HL-60 (cell line): ENCODE data around the gene DAPP1.

ENCODE experiments used
- POLR2AphosphoS5 ChIP-seq: IDR thresholded peaks from 2 replicates; pipeline ENCODE4 v1.6.1; 2012; ENCODE audit warnings: low read depth
- REST ChIP-seq: IDR thresholded peaks from 2 replicates; pipeline ENCODE4 v1.6.1; 2012; ENCODE audit warnings: low read depth; ENCODE audit not compliant: insufficient replicate concordance
- SPI1 ChIP-seq: IDR thresholded peaks from 2 replicates; pipeline ENCODE4 v1.6.1; 2012; ENCODE audit warnings: low read depth, mild to moderate bottlenecking, borderline replicate concordance
- TF ChIP-seq, protein P1 (sequence below): IDR thresholded peaks from one replicate; pipeline ENCODE4 v1.5.1; 2011; ENCODE audit warnings: low read length, control low read depth, inconsistent platforms; ENCODE audit not compliant: insufficient read depth

GRCh38 chr4:99790796-99791617, 25.6 kb upstream of the DAPP1 start:
- TF ChIP-seq, protein P1, sequence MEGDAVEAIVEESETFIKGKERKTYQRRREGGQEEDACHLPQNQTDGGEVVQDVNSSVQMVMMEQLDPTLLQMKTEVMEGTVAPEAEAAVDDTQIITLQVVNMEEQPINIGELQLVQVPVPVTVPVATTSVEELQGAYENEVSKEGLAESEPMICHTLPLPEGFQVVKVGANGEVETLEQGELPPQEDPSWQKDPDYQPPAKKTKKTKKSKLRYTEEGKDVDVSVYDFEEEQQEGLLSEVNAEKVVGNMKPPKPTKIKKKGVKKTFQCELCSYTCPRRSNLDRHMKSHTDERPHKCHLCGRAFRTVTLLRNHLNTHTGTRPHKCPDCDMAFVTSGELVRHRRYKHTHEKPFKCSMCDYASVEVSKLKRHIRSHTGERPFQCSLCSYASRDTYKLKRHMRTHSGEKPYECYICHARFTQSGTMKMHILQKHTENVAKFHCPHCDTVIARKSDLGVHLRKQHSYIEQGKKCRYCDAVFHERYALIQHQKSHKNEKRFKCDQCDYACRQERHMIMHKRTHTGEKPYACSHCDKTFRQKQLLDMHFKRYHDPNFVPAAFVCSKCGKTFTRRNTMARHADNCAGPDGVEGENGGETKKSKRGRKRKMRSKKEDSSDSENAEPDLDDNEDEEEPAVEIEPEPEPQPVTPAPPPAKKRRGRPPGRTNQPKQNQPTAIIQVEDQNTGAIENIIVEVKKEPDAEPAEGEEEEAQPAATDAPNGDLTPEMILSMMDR = no peak
- no peak for TF ChIP-seq SPI1
- no peak for TF ChIP-seq REST
- TF ChIP-seq POLR2AphosphoS5 = no peak
